Measurements from ENCODE around the gene EXOC4.

EXOC4 gene

GRCh38 chr7:133234961-133235875, 17.7 kb upstream of the EXOC4 start:
- Histone ChIP-seq H3K27ac (ENCODE audit: extremely low read depth, low read depth, low read length) (peak overlapping the region; percentile 52), H3K4me1 (ENCODE audit: control insufficient read depth, insufficient read depth, low read length) (peaks cover 5% of the 10 kb centered on the region; the same call in 1 of the 2 replicates), H3K36me3 (ENCODE audit: control insufficient read depth in 2 of 2, insufficient read depth in 1 of 2, low read length in 2 of 2) (no peaks in the 10 kb centered on the region), H3K9me3 (ENCODE audit: control insufficient read depth, insufficient read depth, low read depth, low read length) (no peaks in the 10 kb centered on the region), H3K4me3 (ENCODE audit: low read depth, low read length) (no peak overlapping the region)
- ChIA-PET POLR2A (no interaction called here), CTCF (interaction anchor here (0.7 kb wide), 1 partner anchor 11 kb away, joined by 3 read pairs; no protein-coding TSS in a partner anchor)
- TF ChIP-seq ZNF175 (tag by site-specific recombination; IDR thresholded peaks at IDR 0.05) (no peak), KLF16 (tag by site-specific recombination; IDR thresholded peaks at IDR 0.05) (peak; percentile 36; the same call in 1 of the 2 replicates), ZNF549 (tag by site-specific recombination; IDR thresholded peaks at IDR 0.05) (peak; percentile 19; the same call in 1 of the 2 replicates), ZBTB17 (tag by site-specific recombination; IDR thresholded peaks at IDR 0.05) (peak; percentile 63), ZBTB6 (tag by site-specific recombination; IDR thresholded peaks at IDR 0.05) (0 out of 2 replicates have a peak, but pooled peaks have one; percentile 6), ZNF843 (tag by site-specific recombination; IDR thresholded peaks at IDR 0.05) (peak; percentile 97), ZNF416 (tag by site-specific recombination; IDR thresholded peaks at IDR 0.05) (no peak), ZNF544 (tag by site-specific recombination; IDR thresholded peaks at IDR 0.05) (no peak), MYNN (tag by site-specific recombination; IDR thresholded peaks at IDR 0.05; ENCODE audit: borderline replicate concordance) (no peak), ZBTB1 (tag by site-specific recombination; IDR thresholded peaks at IDR 0.05) (no peak), ZNF837 (tag by site-specific recombination; IDR thresholded peaks at IDR 0.05) (no peak), ZNF10 (tag by site-specific recombination; IDR thresholded peaks at IDR 0.05) (peak; percentile 76; the same call in 1 of the 2 replicates), ZNF792 (tag by site-specific recombination; IDR thresholded peaks at IDR 0.05) (no peak), ZNF580 (tag by site-specific recombination; IDR thresholded peaks at IDR 0.05) (peak; percentile 86; the same call in 1 of the 2 replicates), TSHZ1 (tag by site-specific recombination; IDR thresholded peaks at IDR 0.05; ENCODE audit: borderline replicate concordance) (0 out of 2 replicates have a peak, but pooled peaks have one; percentile 15), PATZ1 (tag by site-specific recombination; IDR thresholded peaks at IDR 0.05) (no peak), ZNF529 (tag by site-specific recombination; IDR thresholded peaks at IDR 0.05; ENCODE audit: insufficient replicate concordance) (no peak)
- TF ChIP-seq, protein P1, sequence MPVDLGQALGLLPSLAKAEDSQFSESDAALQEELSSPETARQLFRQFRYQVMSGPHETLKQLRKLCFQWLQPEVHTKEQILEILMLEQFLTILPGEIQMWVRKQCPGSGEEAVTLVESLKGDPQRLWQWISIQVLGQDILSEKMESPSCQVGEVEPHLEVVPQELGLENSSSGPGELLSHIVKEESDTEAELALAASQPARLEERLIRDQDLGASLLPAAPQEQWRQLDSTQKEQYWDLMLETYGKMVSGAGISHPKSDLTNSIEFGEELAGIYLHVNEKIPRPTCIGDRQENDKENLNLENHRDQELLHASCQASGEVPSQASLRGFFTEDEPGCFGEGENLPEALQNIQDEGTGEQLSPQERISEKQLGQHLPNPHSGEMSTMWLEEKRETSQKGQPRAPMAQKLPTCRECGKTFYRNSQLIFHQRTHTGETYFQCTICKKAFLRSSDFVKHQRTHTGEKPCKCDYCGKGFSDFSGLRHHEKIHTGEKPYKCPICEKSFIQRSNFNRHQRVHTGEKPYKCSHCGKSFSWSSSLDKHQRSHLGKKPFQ (tag by site-specific recombination; IDR thresholded peaks at IDR 0.05): peak; percentile 45; the same call in 1 of the 2 replicates
- TF ChIP-seq, protein P2, sequence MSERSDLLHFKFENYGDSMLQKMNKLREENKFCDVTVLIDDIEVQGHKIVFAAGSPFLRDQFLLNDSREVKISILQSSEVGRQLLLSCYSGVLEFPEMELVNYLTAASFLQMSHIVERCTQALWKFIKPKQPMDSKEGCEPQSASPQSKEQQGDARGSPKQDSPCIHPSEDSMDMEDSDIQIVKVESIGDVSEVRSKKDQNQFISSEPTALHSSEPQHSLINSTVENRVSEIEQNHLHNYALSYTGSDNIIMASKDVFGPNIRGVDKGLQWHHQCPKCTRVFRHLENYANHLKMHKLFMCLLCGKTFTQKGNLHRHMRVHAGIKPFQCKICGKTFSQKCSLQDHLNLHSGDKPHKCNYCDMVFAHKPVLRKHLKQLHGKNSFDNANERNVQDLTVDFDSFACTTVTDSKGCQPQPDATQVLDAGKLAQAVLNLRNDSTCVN (tag by site-specific recombination; optimal IDR thresholded peaks at IDR 0.05): no peak
- TF ChIP-seq, protein P3, sequence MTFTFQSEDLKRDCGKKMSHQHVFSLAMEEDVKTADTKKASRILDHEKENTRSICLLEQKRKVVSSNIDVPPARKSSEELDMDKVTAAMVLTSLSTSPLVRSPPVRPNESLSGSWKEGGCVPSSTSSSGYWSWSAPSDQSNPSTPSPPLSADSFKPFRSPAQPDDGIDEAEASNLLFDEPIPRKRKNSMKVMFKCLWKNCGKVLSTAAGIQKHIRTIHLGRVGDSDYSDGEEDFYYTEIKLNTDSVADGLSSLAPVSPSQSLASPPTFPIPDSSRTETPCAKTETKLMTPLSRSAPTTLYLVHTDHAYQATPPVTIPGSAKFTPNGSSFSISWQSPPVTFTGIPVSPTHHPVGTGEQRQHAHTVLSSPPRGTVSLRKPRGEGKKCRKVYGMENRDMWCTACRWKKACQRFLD (tag by site-specific recombination; IDR thresholded peaks at IDR 0.05): no peak
- TF ChIP-seq, protein P4, sequence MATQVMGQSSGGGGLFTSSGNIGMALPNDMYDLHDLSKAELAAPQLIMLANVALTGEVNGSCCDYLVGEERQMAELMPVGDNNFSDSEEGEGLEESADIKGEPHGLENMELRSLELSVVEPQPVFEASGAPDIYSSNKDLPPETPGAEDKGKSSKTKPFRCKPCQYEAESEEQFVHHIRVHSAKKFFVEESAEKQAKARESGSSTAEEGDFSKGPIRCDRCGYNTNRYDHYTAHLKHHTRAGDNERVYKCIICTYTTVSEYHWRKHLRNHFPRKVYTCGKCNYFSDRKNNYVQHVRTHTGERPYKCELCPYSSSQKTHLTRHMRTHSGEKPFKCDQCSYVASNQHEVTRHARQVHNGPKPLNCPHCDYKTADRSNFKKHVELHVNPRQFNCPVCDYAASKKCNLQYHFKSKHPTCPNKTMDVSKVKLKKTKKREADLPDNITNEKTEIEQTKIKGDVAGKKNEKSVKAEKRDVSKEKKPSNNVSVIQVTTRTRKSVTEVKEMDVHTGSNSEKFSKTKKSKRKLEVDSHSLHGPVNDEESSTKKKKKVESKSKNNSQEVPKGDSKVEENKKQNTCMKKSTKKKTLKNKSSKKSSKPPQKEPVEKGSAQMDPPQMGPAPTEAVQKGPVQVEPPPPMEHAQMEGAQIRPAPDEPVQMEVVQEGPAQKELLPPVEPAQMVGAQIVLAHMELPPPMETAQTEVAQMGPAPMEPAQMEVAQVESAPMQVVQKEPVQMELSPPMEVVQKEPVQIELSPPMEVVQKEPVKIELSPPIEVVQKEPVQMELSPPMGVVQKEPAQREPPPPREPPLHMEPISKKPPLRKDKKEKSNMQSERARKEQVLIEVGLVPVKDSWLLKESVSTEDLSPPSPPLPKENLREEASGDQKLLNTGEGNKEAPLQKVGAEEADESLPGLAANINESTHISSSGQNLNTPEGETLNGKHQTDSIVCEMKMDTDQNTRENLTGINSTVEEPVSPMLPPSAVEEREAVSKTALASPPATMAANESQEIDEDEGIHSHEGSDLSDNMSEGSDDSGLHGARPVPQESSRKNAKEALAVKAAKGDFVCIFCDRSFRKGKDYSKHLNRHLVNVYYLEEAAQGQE (tag by site-specific recombination; IDR thresholded peaks at IDR 0.05): no peak
